Gastrocnemius medialis (tissue), 4 donors: Measurements from ENCODE around the gene ARRDC4.
"Not testable (repeated sequence)": the region's sequence is repeated elsewhere in the genome, so short reads cannot be mapped to it uniquely, and the experiment has no call there.

Experiments used
- POLR2A ChIP-seq, 2 donors: fragments of 450-650 bp; IDR thresholded peaks; one replicate each; pipeline ENCODE4 v1.6.1; 2017; ENCODE audit warnings: antibody characterized with exemption in 2 of 2, mild to moderate bottlenecking in 2 of 2, moderate library complexity in 2 of 2
- TF ChIP-seq, protein P1 (sequence below), 5 experiments: fragments of 450-650 bp in 3 of 5; fragments of 200-600 bp in 2 of 5; sonication (generic) in 2 of 5; IDR thresholded peaks in 4 of 5; conservative IDR thresholded peaks in 1 of 5; 1 replicate in 4 of 5; 2 replicates in 1 of 5; pipeline ENCODE4 v1.5.1; 2016 to 2019; ENCODE audit warnings: antibody characterized with exemption in 5 of 5, mild to moderate bottlenecking in 3 of 5, moderate library complexity in 3 of 5

DNA sequence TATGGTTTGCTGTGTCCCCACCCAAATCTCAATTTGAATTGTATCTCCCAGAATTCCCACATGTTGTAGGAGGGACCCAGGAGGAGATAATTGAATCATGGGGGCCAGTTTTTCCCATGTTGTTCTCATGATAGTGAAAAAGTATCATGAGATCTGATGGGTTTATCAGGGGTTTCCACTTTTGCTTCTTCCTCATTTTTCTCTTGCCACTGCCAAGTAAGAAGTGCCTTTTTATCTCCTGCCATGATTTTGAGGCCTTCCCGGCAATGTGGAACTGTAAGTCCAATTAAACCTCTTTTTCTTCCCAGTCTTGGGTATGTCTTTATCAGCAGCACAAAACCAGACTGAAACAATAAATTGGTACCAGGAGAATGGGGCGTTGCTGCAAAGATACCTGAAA lies 25.5 kb downstream of the ARRDC4 start:
- TF ChIP-seq POLR2A (IDR thresholded peaks at IDR 0.05) = not testable (repeated sequence)
- TF ChIP-seq, protein P1, sequence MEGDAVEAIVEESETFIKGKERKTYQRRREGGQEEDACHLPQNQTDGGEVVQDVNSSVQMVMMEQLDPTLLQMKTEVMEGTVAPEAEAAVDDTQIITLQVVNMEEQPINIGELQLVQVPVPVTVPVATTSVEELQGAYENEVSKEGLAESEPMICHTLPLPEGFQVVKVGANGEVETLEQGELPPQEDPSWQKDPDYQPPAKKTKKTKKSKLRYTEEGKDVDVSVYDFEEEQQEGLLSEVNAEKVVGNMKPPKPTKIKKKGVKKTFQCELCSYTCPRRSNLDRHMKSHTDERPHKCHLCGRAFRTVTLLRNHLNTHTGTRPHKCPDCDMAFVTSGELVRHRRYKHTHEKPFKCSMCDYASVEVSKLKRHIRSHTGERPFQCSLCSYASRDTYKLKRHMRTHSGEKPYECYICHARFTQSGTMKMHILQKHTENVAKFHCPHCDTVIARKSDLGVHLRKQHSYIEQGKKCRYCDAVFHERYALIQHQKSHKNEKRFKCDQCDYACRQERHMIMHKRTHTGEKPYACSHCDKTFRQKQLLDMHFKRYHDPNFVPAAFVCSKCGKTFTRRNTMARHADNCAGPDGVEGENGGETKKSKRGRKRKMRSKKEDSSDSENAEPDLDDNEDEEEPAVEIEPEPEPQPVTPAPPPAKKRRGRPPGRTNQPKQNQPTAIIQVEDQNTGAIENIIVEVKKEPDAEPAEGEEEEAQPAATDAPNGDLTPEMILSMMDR (IDR thresholded peaks at IDR 0.05 in 4 of 5, conservative IDR thresholded peaks at IDR 0.05 in 1 of 5) = not testable (repeated sequence)
